HG03378 (cell line): ENCODE measurements around the gene ADAMTS2.

ENCODE experiments used
- ATAC-seq: cut with Tn5 transposase; IDR thresholded peaks from one replicate; pipeline ENCODE4 v1.9.1; 2021; ENCODE audit warnings: mild to moderate bottlenecking, moderate library complexity; ENCODE audit not compliant: unreplicated experiment

Gene ADAMTS2

DNA sequence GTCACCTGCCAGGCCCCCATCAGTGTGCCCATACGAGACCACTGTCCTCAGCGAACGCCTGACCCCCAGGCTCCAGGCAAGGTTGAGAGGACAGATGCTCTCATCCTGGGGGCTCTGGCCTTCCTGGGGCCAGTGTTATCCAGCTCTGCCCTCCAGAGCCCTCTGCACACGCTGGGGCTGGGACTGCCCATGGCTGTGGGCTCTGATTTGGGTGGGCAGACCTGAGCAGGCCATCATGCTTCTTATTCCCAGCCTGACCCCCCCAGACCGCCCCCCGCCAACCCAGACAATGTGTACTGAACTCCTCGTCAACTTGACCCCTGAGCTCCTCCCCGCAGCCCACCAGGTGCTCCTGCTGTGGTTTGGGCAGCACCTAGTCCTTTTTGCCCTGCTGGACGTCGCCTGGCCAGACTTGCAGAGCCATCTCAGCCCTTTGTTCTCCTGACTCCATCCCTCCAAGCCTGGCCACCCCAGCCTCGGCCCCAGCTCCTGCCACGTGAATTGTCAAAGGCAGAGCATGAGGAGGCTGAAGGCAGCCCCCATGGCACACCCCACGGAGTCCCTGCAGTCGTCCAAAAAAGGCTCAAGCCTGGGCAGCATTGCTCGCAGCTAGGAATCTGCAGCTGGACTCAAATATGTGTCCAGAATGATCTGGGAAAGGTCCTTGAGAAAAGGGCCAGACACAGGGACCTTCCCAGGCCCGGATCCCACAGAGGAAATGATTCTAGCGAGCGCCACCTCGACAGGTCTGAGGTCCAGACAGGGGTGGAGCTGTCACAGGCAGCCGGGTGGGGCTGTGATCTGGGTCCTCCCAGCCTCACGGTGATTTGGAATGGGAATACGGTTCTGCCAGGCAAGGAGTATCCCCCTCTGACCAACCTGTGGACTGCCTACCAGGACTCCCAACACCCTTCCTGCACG is 87.0 kb downstream of the ADAMTS2 start:
- no peak for ATAC-seq

DNA sequence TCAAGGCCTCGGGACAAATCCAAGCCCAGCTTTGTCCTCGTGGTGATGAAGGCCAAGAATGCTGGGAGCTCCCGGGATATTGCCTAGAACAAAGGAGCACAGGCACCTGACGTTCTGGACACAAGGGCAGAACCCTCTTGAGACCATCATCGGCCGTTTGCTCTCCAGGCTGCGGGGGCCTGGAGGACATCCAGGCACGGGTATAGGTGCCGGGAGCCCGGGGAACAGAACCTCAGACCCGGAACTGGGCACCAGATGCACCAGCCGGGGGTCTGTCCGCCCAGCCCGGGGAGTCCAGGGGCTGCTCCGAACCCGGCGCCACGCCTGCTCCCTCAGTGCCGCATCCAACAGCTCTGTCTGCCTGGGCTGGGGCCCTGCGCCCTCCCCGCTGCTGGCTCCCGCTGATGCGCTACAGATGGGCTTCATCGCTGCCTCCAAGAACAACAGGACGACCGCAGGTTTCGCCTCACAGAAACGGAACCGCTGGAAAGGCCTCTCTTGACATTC is 88.0 kb downstream of the ADAMTS2 start:
- ATAC-seq, result no peak

DNA sequence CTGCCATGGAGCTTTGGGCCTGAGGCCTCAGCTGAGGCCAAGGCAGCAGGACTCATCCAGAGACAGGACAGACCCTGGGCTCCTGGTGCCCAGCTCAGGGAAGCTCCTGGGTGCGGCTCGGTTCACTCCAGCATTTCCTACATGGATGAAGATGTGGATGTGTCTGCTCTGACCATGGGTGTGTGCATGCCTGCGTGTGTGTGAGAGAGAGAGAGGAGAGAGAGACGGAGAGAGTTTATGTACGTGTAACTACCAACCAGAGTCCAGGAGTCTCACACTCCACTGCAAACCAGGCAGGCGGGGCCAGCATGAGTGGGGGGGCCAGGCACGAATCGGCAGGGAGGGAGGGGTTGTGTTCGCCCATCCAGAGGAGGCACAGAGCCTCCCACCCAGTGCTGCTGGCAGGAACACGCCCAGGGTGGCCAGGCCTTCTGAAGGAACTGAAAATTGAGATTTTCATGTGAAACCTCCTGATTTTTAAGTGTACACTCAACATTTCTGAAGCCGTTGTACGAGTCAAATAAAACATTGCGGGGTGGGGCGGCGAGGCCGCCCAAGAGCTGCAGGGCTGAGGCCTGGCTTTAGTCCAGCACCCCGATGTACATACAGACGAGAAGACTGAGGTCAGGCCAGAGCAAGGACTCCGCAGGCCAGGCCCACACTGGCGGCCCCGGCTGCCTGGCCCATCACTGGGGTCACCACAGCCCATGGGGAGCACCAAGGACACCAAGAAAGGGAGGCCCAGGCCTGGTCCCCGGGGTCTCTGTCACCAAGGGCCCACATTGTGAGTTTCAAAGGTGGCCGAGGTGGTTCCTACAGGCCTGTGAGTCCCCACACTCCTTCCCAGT is 88.7 kb downstream of the ADAMTS2 start:
- ATAC-seq, result no peak

DNA sequence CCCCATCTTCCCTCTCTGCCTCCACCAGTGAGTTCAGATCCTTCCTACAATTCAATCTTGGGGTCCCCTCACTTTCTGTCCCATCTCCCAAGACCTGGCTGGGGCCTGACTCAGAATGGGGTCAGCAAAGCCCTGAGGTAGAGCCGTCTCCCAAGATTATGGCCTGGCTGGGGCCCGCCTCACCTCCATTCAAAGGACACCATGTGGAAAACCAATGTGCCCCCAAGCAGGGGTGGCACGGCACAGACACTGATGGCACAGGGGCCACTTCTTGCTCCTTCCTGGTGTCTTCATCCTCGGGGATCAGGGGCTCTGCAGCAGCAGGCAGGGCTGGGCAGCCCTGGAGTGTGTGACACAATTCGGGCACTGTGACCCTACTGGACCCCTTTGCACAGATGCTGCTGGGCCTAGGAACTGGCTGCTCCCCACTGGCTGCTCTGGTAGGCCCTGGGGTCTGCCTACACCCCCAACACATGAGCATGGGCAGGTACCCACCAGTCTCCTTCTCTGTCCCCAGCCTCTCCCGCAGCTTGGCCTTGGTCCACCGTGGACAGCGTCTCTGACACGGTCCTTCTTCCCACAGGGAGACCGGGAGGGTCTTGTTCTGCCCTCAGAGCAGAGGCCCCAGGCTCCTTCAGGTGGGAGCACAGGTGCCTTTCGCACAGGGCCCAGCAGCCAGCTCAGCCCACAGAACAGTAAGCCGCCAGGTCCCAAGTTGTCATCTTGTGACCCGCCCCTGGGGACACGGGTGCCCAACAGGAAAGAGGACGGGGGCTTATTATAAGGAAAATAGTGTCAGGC is 89.5 kb downstream of the ADAMTS2 start:
- ATAC-seq, result no peak

DNA sequence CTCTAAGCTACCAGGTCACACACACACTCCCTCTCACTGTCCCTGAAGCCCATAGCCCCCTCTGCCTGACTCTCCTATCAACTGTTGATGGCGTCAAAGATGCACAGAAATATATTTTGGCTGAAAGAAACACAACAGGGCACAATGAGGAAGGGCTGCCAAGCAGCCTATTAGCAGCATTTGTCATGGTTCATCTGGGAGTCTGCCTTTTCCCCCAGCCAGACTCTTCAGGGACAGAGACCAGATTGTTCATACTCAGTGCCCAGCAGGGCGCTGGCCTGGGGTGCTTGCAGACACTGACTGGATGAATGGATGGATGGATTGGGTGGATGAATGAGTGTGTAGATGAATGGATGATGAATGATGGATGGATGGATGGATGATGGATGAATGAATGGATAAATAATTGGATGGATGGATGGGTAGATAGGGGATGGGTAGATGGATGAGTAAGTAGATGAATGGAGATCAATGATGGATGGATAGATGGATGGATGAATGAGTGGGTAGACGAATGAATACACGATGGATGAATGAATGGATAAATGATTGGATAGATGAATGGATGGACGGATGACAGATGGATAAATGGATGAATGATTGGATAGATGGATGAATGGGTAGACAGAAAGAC is 90.5 kb downstream of the ADAMTS2 start:
- no peak for ATAC-seq

DNA sequence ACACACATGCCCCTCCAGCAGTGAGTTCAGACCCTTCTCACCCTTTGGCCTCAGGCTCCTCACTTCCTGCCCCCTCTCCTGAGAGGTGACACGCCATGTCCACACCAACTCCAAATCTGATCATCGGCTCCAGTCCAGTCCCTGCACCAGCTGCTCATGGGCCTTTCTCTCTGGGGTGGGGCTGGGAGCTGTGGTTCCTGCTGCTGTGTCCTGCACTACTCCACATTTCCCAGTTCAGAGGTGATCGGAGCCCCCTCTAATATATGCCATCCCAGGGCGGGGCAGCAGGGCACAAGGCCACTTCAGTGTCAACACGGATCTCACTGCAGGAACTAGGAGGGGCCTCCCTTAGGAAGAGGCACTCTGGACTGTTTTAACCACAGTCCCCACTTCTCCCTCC is 91.5 kb downstream of the ADAMTS2 start:
- no peak for ATAC-seq

DNA sequence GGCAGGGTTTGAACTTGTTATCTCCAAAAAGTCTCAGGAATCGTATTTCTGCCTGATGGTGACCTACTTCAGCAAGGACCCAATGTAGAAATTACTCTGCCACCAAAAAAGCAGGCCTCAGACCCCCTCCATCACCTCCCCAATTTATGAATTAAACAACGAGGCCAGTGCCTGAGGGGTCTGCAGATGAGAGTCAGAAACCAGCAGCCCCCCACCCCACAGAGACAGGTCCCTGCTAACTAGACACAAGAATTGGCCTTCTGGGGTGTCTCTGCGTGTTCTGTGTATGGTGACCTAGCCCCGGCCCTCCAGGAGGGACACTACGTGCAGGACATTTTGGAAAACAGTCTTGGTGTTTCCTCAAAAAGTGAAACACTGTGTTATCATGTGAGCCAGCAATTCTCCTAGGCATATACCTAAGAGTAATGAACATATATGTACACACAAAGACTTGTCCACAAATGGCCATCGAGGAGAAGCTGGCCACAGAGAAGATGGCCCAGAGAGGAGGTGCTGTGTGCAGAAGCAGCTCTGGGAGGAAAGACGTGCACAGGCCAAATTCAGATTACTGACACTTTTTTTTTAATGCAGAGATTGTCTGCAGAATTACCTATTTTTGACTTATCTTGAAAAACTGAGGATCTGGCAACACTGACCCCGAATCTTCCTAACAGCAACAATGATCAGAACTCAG is 93.8 kb downstream of the ADAMTS2 start:
- no peak for ATAC-seq

DNA sequence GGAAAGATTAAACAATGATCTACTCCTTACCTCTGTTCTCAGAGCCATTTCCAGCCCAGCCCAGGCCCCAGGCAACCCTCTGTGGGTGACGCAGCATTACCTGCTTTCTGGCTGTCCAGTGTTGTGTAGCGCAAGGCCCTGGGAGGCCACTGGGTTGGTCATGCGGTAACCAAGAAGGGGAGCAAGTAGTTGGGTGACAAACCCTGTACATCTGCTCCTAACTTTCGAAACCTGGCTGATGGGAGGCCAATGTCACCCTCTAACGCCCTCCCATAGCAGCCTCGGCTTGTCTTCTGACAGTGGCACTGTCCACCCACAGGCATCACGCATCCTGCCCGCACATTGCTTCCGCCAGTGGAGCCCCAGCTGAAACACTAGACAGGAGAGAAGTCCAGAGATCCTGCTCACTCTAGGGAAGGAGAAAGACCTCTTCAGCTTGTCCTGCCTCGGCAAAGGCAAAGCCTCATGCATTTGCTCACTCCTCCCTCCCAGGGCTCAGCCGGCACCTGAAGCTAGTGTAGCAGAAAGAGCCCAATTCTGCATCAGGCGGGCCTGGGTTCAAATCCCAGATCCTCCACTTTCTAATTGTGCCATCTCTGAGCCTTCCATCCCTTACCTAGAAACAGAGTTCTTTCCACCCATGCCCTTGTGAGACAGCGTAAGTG is 94.6 kb downstream of the ADAMTS2 start:
- ATAC-seq, result no peak

DNA sequence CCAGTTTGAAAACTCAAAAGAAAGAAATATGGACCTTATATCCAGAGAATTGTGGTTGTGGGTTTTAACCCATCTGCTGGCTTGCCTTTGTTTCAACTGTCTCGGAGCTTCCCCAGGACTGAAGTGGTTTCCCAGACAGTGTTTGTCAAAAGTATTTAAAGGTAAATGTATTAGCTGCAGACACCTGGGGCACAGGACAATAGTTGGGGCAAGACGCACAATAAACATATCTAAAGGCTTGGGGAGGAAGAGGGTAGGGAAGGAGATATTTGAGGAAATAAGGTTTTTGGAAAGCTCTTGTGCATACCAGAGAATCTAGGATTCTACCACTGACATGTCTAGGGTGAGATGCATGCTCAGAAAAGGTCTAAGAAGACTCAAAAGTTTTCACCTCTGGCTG is 99.0 kb downstream of the ADAMTS2 start:
- ATAC-seq, result no peak

DNA sequence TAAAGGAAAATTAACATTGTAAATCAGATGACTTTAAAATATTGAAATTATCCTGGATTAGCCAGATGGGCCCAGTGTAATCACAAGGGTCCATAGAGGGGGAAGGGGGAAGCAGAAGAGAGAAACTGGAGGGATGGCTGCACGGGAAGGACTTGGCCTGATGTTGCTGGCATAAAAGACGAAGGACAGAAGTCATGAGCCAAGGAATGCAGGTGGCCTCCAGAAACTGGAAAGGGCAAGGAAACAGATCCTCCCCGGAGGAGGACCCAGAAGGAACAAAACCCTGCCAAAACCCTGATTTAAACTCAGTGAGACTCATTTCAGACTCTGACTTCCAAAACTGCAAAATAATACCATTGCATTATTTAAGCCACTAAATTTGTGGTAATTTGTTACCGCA is 100.2 kb downstream of the ADAMTS2 start:
- no peak for ATAC-seq

DNA sequence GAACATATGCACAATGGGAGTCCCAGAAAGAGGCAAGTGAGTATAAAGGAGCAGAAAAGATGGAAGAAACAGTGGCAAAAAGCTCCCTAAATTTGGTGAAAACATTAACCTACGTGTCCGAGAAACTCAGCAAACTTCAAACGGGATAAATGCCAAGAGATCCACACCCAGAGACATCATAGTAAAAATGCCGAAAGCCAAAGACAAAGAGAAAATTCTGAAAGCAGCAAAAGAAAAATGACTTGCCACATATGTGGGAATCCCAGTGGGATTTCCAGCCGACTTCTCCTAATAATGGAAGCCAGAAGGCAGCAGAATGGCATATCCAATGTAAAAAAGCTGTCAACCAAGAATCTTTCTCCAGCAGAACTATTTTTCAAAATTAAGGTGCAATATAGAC is 101.2 kb downstream of the ADAMTS2 start:
- no peak for ATAC-seq

DNA sequence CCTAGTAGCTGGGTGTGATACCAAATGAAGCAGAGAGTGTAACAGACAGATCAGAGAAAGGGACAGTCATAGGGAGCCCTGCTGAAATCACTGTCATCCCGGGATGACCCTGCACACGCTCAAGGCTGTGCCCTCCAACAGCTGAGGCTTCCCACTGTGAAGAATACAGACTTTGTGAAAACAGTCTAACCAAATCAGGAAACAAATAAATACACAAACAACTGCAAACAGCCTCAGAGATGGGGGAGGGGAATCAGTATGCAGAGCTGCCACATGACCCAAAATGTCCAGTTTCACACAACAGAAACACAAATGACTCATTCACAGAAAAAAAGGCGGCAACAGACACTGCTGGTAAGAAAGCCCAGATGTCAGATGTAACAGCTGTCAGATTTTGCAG is 101.9 kb downstream of the ADAMTS2 start:
- ATAC-seq, result no peak

DNA sequence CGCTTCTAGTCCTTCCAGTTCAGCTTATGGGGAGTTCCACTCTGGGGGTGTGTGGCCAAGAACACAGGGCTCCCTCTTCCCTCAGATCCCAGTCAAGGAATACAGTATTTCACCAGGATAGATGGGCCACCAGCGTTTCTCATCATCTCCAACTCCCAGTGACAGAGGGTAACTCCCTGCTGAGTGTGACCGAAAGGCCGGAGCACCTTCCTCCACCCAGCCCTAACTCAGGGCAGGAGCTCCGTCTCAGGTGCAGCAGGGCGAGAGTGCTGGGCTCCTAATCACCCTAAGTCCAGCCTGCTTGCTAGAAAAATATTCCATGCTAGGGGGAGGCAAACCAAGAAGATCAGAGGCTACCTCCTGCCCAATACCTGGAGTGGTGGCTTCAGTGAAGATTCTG is 102.6 kb downstream of the ADAMTS2 start:
- ATAC-seq, result no peak

DNA sequence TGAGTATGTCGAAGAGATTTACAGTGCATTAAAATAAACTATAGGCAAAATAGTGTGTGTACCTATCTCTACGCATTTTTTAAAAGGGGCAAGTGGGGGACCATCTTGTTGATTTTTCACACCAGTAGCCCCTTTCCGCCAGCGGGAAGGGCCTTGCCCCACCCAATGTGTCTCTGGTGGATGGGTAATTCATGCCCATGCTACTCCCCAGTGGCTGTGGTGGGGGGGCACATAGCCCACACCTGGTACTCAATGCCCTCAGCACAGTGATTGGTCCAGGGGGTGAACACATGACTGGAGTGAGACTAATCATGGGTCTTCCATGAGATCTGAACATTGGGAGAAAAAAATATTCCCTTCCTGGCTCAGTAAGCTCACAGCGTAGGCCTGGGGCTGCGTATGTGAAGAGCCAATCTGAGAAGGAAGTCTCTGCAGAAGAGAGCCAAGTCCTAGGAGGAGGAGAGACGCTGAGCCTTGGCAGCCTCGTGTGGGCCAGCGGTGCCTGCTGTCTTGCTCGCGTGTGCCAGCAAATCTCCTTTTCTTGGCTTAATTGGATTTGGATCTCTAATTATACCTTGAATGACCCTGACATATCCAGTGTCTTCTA is 103.4 kb downstream of the ADAMTS2 start:
- ATAC-seq, result no peak

DNA sequence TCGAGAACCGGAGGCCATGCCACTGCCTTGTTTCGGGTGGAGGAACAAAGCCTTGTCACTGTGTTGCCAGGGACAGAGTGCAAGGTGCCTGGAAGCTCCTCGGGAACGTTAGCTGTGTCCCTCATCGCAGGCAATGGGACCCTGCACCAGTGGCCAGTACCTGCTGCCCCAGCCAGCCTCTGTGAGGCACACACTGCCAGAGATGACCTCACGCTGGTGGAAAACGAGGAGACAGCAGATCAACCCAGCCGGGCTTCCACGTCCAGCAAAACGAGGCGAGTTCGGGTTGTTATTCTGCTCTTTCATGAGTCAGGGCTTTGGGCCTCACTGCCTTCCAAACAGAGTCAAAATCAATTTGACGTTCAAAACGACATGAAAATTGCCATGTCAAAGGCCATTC is 104.1 kb downstream of the ADAMTS2 start:
- no peak for ATAC-seq

DNA sequence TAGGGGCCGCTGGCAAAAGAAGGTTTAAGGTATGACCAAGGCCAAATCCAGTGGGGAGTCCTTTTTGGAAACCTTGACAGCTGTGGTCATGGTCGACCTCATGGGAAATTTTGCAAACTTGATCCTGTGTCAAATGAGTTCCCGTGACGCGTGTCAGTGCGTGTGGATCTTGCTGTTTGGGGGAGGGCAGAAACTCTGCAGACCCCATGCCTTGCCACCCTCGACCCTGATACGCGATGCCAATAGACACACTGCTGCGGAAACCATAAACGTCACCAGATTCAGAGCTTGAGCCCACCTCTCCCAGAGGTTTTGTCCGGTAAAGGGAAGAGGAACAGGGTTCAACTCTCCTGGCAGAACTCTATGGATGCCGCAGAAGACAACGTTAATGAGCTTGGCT is 104.7 kb downstream of the ADAMTS2 start:
- ATAC-seq, result no peak

DNA sequence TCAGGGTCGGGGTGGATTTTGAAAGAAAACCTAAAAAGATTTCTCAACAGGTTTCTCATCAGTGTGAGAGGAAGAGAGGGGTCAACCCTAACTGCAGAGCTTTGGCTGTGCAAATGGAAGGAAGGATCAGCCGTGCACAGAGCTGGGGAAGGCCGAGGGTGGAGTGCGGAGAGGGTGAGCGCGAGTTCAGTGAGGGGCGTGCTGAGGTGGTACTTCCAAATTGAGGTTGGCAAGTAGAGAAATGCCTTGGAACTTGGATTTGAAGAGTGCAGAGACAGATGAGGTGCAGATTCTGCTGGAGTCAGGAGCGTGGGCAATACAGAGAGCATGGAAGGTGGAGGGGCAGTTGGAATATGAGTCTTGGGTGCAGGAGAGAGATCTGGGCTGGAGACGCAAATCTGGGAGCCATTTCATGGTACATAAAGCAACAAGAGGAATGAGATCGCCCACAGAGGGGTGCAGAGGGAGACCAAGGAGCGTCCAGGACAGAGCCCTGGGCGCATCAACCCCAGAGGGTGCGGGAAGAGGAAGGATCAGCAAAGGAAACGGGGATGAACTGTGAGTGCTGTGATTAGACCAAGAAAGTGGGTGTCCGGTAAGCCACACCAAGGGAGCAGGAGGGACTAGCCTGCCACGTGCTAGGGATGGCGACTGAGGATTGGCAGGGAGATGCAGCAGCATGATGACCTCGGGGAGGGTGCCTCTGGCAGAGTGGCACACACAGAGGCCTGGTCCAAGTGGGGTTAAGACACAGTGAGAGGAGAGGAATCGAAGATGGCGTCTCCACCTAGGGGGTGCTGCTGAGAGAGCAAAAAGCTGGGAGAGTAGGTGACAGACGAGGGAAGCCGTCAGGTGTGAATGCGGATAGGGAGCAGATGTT is 105.8 kb downstream of the ADAMTS2 start:
- no peak for ATAC-seq

DNA sequence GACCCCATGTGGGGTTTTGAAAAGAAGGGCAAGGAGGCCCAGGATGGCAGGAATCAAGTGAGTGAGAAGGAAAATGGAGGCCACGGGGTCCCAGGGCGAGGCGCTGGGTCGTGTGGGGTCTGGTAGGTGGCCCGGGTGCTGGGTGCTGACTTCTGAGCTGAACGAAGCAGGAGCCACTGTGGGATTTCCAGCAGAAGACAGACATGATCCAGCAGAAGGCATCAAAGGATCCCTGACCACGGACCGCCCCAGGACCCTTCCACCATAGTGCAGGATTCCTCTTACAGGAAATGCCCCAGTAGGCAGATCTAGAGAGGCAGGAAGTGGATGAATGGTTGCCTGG is 106.7 kb downstream of the ADAMTS2 start:
- ATAC-seq, result no peak
